Keratinocyte (primary cell): ENCODE measurements around the gene CCNY.
"Not testable (repeated sequence)": the region's sequence is repeated elsewhere in the genome, so short reads cannot be mapped to it uniquely, and the experiment has no call there.

Source experiments
- CTCF ChIP-seq, 3 experiments: IDR thresholded peaks in 1 of 3; conservative IDR thresholded peaks in 1 of 3; optimal IDR thresholded peaks in 1 of 3; 2 replicates in 2 of 3; 3 replicates in 1 of 3; pipeline versions ENCODE3 to v1.5.1; 2011; ENCODE audit warnings: low read length in 3 of 3, mild to moderate bottlenecking in 3 of 3, moderate library complexity in 2 of 3, control low read depth in 1 of 3, inconsistent platforms in 1 of 3; ENCODE audit not compliant: insufficient read depth in 2 of 3; ENCODE audit errors: extremely low read depth in 1 of 3
- EZH2 ChIP-seq: IDR thresholded peaks from one replicate; pipeline ENCODE4 v1.6.1; 2012; ENCODE audit warnings: inconsistent platforms, mild to moderate bottlenecking, low read length, moderate library complexity

- not testable (repeated sequence) for TF ChIP-seq CTCF (optimal IDR thresholded peaks at IDR 0.05 in 1 of 3, IDR thresholded peaks at IDR 0.05 in 1 of 3, conservative IDR thresholded peaks at IDR 0.05 in 1 of 3; ENCODE audit: extremely low read depth in 1 of 3, insufficient read depth in 2 of 3, low read length in 3 of 3); EZH2
Observed at GRCh38 chr10:35406003-35406630, 69.8 kb downstream of the CCNY start.
